T-helper 9 cell (primary cell): ENCODE data around the gene MLLT3.

Experiments
- DNase-seq: peaks from one replicate; pipeline ENCODE4 v3.0.0-alpha.2; 2020

Gene MLLT3

DNA sequence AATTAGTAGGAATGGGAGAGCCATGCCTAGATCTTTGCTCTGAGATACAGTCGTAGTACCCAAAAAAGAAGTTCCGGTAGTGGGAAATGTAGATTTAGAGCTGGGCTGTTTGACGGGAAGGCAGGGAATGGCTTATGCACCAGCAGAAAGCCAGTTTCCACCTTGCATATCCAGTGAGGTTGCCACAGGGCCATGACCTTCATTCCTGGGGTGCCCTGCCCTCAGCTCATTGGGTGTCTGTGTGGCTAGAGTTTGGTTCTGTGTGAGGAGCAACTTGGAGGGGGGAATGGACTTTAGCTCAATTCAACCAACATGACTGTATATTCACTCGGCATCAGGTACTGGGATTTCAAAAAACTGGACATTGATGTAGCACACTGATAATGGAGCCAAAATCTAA is 300.1 kb downstream of the MLLT3 start:
- no peak for DNase-seq

DNA sequence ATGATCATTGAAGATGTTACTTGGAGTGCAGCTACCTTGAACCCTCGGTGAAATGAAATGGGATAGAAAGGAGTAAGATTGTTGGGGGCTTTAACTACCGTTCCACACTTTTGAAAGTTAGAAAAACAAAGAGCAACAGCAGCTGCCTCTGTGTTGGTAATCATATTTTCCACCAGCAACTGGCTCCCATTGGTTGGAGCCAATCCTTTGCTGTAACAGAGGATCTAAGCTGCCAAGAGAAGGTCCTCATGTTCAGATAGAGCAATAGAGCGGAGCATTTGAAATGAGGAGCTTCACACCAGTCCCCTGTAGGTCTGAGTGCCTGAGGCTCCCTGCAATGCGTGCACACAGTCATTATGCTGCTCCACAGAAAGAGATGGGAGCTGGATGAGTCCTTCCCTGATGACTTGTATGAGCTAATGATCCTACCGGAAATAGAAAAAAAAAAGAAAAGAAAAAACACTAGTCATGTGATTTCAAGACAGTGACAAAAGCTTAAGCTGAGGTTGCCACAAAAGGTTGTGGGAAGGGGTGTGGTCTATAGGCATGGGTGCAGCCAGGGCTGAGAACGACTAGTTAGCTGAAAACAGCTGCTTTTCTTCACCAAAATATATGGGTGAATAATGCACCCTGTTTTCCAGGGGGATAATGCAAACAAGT is 300.7 kb downstream of the MLLT3 start:
- peak; percentile 22 for DNase-seq

DNA sequence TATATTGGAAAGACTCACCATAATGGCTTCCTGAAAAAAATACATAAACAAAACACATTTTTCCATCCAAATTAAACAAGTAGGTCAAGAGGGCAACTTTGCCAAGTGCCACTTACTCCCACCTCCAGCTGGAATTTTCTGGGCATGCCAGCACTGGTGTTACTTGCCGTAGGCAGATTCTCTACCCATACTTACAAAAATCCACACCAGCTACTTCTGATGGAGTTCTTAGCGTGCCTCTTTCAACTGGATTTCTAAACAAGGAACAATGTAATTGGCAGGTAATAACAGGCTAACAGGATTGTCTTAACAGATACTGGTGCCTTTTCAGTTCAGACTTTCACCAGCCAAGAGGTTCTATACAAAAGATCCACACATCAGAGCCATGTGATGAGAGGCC is 301.4 kb downstream of the MLLT3 start:
- no peak for DNase-seq

DNA sequence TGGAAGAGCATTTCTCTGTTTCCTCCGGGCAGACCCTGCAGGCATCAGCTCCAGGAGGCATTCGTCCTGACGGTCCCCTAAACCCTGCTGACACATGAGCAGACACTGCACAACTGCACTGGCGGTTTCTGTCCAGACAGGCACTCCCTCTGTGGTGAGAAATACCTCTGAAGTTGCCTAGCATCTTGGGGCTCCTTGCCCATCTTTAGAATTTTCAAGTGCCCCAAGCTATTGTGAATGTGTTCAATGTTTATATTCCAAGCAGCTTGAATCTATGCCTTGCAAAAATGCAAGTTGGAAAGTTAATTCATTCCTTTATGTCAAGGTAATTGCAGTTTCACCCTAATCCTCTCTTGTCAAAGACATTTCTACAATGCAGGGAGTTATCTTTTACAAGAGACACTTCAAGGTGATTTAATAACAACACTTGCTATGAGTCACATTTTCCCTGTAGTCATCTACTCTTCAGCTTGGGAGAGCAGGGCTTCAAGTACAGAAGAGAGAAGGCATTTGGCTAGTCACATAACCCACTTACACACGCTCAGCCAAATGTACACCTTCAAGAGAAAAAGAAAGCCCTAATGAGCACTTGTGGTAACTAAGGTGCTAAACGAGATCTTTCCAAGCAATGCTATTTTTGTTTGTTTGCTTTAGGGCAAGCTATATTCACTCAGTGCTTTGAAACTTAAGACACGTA is 302.5 kb downstream of the MLLT3 start:
- no peak for DNase-seq

DNA sequence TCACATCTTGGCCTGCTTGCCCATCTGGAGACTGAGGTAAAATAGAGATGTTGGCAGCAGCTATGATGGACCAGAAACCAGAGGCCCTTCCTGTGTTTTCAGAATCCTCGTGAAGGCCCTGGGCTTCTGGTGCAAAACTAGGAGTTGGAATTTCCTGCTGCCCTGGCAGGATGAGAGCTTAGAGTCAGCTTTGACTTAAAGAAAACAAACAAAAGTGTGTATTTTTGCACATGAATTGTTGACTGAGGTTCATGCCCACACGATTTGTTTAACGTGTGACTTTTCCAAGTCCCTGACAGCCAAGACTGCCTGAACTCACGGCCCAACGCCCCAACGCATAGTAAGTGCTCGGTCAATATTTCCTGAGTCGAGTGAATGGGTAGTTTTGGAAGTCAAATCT is 303.1 kb downstream of the MLLT3 start:
- DNase-seq: no peak

DNA sequence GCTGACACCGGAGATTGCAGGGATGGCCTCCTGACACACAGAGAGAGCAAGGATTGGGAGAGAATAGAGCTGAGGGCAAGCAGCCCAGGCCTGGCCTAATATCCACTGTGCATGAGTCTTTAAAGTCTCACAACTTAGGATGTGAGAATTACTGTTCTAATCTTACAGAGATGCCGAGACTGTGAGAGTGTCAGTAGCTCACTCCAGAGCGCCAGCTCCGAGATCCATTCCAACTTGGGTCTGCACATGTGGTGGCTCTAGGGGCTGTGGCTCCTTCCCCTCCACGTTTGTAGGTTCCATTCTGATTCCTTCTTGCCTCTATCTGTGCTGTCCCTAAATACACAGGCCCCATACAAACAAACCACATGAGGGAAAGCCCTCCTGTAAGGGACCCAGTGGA is 304.6 kb downstream of the MLLT3 start:
- DNase-seq: no peak

DNA sequence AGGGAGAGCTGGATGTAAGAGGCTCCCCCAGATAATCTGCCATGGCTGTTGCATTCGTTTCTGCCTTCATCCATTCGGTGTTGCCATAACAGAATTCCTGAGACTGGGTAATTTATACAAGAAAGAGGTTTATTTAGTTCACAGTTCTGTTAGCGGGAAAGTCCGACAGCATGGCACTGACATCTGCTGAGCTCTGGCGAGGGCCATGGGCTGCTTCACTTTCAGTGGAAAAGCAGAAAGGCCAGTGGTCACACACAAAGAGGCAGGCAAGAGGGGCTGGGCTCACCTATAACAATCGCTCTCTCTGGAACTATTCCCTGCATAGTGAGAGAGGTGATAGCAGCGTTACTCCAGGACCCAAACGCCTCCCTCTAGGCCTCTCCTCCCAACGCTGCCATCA is 305.9 kb downstream of the MLLT3 start:
- DNase-seq: no peak

DNA sequence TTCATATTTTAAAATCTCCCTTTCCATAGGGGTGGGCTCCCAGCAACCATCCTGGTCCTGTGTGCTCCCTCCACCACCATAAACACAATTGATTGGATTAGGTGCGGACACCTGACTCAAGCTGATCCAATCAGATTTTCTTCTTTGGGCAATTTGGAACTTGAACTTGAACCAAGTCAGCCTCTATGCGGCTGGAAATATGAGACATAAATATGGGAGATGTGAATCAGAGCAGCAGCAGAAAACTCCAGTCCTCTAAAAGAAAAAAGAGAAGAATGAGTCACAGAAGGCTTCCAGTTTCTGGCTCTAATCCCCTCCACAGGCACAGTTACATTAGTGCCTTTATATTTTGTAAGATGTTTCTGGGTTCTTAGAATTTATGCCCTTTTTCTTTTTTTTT is 306.6 kb downstream of the MLLT3 start:
- DNase-seq: no peak

DNA sequence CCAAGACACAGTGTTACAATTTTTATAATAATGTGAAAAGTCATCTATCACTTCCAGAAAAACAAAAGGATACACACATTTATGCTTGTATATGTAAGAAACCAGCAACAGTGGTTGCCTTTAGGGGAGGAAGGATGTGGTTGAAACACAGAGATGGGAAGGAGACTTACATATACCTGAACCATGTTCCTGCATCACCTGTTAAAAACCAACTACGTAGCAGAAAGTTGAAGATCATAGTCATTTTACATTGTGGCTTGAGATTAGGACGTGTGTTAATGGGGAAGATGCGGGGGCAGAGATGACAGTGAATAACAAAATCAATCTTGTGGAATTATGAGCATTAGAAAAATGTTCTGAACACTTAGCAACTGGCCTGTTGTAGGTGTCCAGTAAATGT is 307.3 kb downstream of the MLLT3 start:
- no peak for DNase-seq

DNA sequence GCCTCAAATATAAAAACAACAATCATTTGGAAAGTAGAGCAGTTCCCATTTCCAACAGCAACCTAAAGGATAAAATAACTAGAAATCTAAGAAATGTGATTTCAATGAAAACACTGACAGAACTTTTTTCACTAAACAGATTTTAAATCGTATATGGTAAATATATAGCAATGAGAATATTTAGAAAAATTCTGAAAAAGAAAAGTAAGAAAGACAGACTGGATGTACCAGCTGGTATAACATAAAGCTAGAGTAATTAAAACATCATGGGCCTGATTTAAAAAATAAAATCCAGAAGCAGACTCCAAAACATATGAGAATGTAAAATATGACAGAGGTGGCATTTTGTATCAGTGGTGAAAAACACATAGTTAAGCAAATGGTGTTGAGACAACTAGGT is 308.9 kb downstream of the MLLT3 start:
- no peak for DNase-seq

DNA sequence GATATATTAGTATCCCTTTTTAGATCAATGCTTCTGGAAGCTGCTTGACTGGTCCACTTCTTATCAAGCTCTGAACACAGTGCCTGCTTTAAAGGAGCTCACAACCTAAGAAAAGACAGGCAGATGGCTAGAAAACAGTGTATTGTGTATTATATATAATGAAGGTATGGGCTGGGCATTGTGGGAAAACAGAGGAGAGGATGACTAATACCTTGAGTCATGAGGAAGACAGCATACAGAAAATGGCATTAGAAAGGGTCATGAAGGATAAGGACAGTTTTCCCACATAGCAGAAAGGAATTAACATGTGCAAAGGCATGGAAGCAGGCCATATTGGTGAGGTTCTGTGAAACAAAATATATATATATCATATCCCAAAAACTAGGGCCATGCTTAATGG is 309.6 kb downstream of the MLLT3 start:
- DNase-seq: no peak

DNA sequence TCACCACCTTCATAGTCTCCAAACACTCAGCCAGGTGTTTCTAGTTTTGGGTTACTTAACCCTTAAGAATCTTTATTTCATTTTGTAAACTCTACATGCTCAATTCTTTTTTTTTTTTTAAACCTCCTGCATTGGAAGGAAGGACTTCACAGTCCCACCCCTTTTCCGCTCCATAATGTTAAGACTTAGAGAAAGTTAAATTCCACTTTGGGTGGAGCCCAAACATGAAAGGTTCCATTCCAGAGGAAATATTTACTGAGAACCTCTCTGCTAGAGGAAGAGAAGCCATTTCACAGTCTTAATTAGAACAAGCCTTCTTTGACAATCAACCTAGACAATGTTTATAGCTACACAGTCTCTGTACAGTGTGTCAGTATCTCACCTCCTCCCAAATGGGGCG is 312.3 kb downstream of the MLLT3 start:
- DNase-seq: no peak

DNA sequence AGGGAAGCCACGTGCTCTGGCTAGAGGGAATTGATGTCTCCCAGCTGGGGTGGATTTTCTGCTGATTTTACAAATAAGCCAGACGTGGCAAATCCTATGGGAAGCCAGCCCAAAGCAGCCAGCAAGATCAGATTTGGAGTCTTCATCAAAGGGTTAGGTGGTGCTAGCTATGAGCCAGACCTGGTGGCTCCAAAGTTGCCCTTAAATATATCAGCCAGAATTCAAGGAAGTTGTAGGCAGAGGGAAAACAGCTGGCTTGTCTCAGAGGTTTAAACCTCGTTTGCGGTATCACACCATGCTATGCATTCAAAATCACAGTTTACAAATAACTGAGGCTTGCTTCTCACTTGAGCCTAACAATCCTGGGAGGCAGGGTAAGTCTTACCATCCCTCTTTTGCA is 313.2 kb downstream of the MLLT3 start:
- no peak for DNase-seq

DNA sequence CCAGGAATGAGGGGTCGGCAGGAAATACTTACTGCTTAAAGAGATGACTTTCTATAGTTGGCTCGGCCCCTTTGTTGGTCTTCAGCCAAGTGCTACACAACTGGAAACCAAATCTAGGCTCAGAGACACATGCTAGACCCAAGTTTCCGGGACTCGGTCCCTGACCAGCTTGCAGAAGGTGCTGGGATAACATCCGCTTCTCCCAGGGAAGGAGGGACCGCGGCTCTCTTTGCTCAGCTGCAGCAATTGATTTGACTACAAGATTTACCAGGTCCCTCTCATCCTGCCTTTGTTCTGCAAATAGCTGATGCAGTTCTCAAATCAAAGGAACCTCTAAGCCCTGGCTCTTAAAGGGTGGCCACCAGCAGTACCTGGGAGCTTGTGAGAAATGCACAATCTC is 314.7 kb downstream of the MLLT3 start:
- DNase-seq: no peak

DNA sequence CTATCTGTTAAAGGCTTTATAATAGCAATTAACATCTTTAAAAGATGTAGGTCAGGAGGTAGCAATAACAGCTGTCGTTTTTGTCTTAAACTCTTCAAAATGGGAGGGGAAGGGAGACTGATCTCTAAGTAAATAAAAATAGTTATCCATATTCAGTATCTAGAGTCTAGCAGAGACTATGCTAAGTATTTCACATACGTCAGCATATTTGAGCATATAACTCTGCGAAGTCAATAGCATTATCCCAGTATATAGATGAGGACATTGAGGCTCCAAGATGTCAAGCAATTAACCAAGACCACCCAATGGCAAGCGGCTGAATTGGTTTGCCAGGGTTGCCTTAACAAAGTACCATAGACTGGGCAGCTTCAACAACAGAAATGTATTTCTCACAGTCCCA is 316.8 kb downstream of the MLLT3 start:
- no peak for DNase-seq

DNA sequence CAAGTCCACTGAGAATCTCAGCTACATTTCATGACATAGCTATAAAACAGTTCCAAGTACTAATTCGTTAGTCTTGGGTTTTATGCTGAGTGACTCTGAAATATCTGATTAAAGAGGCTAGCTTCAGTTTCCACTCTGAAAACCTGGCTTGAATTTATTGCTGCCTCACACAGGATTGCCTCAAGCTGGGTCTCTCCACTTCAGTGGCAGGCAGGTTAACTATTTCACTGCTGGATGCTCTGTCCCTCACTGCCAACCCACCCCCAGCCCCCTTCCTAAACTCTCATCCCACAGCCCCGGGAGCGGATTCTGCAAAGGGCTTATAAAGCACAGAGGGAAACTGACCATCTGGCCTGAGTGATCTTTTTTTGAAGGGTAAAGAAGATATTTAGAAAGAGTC is 318.3 kb downstream of the MLLT3 start:
- DNase-seq: no peak

DNA sequence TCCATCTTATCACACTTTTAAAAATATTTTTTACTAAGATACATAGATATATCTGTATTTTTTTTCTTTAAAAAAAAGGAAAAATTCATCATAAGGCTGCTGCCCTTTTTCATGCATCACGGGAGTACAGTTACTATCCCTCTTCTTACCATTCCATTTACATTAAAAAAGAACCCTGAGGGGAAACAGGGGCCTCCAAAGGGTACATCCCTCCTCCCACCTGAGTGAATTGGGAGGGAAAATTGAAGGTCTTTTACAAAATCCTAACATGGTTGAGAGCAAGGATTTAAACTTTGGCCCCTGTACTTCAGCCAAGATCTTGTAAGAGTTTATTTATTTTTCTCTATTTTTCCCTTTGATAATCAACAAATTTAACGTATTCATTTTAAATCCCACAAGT is 319.2 kb downstream of the MLLT3 start:
- no peak for DNase-seq

DNA sequence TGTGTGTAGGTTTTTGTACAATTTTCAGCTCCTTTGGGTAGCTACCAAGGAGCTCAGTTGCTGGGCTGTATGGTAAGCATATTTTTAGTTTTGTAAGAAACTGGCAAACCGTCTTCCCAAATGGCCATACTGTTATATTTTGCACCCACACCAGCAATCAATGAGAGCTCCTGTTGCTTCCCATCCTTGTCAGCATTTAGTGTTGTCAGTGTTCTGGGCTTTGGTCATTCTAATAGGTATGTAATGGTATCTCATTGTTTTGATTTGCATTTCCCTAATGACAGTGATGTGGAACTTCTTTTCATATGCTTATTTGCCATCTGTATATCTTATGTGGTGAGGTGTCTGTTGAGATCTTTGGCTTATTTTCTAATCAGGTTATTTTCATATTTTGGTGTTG is 320.1 kb downstream of the MLLT3 start:
- DNase-seq: no peak

DNA sequence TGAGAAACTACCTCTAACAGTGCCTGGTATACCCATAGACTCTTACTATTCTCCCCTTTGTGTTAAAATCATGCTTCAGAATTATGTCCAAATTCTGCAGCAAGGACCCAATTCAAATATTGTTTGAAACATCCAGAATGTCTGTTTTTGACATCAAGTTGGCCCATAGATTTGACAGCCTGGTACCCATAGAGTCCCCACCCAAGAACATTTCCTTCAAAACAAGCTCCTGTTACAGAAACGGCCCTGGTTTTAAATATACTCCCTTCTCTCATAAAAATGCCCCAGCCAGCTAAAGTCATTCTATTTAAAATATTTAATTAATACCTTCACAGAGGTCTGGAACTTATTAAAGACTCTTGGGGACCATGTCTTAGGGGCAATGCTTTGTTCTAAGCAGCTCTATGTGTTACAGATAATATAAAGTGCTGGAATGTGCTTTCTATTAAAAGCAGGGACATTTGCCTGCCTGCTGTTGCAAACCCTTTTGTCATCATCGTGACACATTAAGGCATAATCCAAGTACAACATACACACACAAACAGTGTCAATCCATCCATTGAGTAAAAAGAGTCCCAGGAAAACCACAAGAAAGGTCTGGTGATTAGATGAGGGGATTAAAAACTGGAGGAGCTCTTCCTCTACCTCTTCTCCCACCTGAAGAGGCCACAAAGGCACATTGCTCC is 321.7 kb downstream of the MLLT3 start:
- no peak for DNase-seq

DNA sequence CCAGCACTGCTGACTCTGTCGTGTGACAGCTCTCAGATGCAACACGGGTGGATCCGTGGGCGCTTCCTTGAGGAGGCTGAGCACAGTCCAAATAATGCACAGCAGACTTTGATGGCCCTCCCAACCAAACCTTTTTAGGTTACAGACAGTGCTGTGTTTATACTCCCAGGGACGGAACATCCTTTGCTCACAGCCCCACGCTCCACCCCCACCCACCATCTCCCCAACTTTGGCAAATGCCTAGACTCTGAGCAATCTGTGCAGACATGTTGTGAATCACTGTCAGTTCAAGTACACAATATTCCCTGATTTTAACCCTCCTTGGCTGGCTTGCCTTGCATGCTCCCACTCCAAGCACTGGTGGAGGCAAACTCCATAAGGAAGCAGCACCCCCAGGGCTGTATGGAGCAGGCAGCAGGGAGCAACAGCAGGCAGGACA is 324.6 kb downstream of the MLLT3 start:
- no peak for DNase-seq

DNA sequence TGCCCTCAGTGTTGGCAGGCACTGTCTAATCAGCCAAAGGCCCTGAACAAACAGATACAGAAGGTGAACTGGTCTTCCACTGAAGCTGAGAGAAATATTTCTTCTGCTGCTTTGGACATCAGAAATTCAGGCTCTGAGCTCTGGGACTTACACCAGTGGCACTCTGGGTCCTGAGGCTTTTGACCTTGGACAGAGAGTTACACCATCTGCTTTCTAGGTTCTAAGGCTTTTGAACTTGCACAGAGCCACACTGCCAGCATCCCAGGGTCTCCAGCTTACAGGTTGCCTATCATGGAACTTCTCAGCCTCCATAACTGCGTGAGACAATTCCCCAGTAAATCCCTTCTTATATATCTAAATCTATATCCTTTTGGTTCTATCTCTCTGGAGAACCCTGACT is 326.7 kb downstream of the MLLT3 start:
- no peak for DNase-seq

DNA sequence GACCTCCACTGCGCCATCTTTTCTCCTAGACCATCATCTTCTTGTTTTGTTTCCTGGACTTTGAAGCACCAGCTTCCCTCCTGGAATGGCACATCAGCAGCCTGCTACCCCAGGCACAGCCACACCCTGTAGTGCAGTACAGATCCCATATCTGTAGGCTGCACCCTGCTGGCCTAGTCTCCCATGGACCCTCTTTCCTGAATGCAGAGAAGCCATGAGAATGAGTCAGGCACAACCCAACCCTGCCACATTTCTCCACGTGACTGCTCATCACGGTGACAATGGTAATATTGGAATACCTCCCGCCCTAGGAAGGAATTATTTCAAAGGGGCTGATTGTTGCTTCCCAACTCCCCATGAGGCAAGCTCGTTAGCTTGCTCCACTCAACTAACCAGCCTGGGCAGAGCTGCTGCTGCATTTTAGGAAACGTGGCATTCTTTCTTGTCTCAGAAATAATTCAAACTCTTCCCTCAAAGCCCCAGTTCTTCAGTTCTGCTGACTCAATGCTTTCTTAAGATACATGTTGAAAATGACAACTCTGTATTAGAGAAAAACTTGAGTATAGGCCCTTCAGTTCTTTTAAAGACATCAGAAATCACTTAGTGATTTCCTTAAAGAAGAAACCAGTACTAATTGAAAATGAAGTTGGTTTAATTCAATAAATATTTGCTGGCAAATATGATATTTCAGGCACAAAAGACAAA is 328.1 kb downstream of the MLLT3 start:
- DNase-seq: no peak

DNA sequence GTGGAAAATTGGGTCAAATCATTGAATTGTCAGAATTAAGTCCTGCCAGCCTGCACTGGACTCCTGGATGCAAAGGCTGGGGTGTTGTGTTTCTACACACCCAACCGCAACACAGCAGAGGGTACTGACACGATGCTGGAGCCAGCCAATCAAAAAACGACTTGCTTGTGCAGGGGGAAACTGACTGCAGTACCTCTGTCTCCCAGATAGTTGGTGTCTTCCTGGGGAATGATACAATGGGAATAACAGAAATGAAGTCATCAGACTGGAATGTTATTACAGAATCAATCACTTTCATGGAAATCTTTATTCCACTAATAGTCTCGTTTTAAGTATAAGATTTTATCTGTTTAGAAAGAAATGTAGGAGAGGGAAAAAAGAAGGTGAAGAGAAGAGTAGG is 330.3 kb downstream of the MLLT3 start:
- no peak for DNase-seq
